WERI-Rb-1 (cell line): ENCODE results near the gene TRUB1.

ENCODE experiments used
- DNase-seq: peaks from one replicate; pipeline ENCODE4 v3.0.0-alpha.2; 2020
- H3K27ac ChIP-seq: fragments of 250-450 bp; sonication (Bioruptor Pico); 2 replicates; pipeline ENCODE4 v1.5.1; 2020; ENCODE audit warnings: mild to moderate bottlenecking, moderate library complexity
- H3K27me3 ChIP-seq: fragments of 250-450 bp; sonication (Bioruptor Pico); 2 replicates; pipeline ENCODE4 v1.5.1; 2021; ENCODE audit warnings: mild to moderate bottlenecking, low read depth, moderate library complexity; ENCODE audit not compliant: insufficient read depth, severe bottlenecking
- H3K36me3 ChIP-seq: fragments of 250-450 bp; sonication (Bioruptor Pico); 2 replicates; pipeline ENCODE4 v1.5.1; 2020; ENCODE audit warnings: mild to moderate bottlenecking, moderate library complexity
- H3K4me3 ChIP-seq: 2 replicates; pipeline ENCODE4 v1.5.1; 2011; ENCODE audit warnings: low read depth, mild to moderate bottlenecking, control low read depth, low read length
- H3K9me3 ChIP-seq: fragments of 250-450 bp; sonication (Bioruptor Pico); 2 replicates; pipeline ENCODE4 v1.5.1; 2021; ENCODE audit warnings: mild to moderate bottlenecking, moderate library complexity; ENCODE audit not compliant: severe bottlenecking
- CTCF ChIP-seq: IDR thresholded peaks from 2 replicates; pipeline ENCODE4 v1.5.1; 2011; ENCODE audit warnings: low read depth, mild to moderate bottlenecking, control low read depth, inconsistent platforms, low read length

TRUB1 gene

GRCh38 chr10:114998993-114999392 is 61.0 kb downstream of the TRUB1 start:
- Histone ChIP-seq H3K36me3 (no peaks in the 10 kb centered on the region), H3K9me3 (no peaks in the 10 kb centered on the region), H3K27me3 (no peaks in the 10 kb centered on the region), H3K27ac (no peak overlapping the region), H3K4me3 (no peak overlapping the region)
- no peak for TF ChIP-seq CTCF
- DNase-seq = no peak

- no peaks in the 10 kb centered on the region for H3K36me3 ChIP-seq
- no peak for TF ChIP-seq CTCF
- H3K27ac ChIP-seq = no peak overlapping the region
- no peaks in the 10 kb centered on the region for H3K9me3 ChIP-seq
- no peaks in the 10 kb centered on the region for H3K27me3 ChIP-seq
- no peak overlapping the region for H3K4me3 ChIP-seq
- DNase-seq = no peak
These were observed 63.7 kb downstream of the TRUB1 start for GRCh38 chr10:115001506-115002381.

GRCh38 chr10:115003396-115003795 is 65.4 kb downstream of the TRUB1 start:
- H3K27me3 ChIP-seq = no peaks in the 10 kb centered on the region
- TF ChIP-seq CTCF = no peak
- no peaks in the 10 kb centered on the region for H3K36me3 ChIP-seq
- DNase-seq = no peak
- H3K27ac ChIP-seq = no peak overlapping the region
- no peaks in the 10 kb centered on the region for H3K9me3 ChIP-seq
- no peak overlapping the region for H3K4me3 ChIP-seq

- Histone ChIP-seq H3K9me3 (no peaks in the 10 kb centered on the region), H3K4me3 (no peak overlapping the region), H3K27me3 (no peaks in the 10 kb centered on the region), H3K27ac (no peak overlapping the region), H3K36me3 (no peaks in the 10 kb centered on the region)
- TF ChIP-seq CTCF = no peak
- no peak for DNase-seq
These were observed 66.4 kb downstream of the TRUB1 start for GRCh38 chr10:115004236-115004862.

GRCh38 chr10:115005771-115006170 is 67.8 kb downstream of the TRUB1 start:
- TF ChIP-seq CTCF = no peak
- no peaks in the 10 kb centered on the region for H3K36me3 ChIP-seq
- no peak overlapping the region for H3K27ac ChIP-seq
- no peak overlapping the region for H3K4me3 ChIP-seq
- no peaks in the 10 kb centered on the region for H3K9me3 ChIP-seq
- H3K27me3 ChIP-seq = no peaks in the 10 kb centered on the region
- no peak for DNase-seq
